GM19463 (cell line): ENCODE measurements around the gene CYLD.
A peak's percentile ranks its signal among the peaks of the same experiment; 100 is the strongest.

Experiments used
- ATAC-seq: cut with Tn5 transposase; IDR thresholded peaks from one replicate; pipeline ENCODE4 v1.9.1; 2021; ENCODE audit warnings: mild to moderate bottlenecking, moderate library complexity; ENCODE audit not compliant: unreplicated experiment

The CYLD gene

GRCh38 chr16:50737420-50737959, 4.4 kb upstream of the CYLD start:
- ATAC-seq = no peak

DNA sequence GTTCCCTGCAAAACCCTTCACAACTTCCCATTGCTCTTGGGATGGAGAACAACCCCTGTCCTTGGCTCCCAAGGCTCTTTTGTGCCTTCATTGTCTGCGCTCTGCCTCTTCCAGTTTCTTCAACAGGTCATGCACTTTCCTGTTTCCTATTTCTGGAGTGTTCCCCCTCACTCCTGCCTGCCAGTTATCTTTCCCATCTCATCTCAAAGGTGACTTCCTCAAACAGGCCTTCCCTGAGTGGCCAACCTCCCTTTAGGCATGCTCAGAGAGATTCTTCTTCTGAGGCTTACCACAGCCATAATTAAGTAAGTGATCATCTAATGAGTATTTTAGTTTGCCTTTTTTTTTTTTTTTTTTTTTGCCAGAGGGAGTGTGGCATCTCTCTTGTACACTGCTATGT, 2.9 kb upstream of the CYLD start:
- ATAC-seq = no peak

DNA sequence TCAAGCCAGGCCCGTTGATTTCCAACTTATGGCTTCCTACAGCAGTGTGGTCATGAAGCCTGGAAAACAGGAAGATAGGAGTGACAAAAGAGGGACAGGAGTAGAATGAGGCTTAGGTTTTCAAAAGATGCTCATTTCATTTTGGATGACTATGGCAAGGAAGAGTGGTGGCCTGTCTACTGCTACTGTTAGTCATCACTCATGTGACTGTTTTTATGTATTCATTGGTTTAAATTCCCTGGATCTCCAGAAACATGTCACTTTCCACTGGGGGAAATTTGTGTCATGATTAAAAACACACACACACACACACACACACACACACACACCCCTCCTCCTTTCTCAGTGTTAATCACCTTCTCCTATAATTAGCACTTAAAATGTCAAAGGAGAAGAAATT, 1.1 kb upstream of the CYLD start:
- no peak for ATAC-seq

GRCh38 chr16:50741225-50741780, 583 bp upstream of the CYLD start:
- ATAC-seq = no peak

DNA sequence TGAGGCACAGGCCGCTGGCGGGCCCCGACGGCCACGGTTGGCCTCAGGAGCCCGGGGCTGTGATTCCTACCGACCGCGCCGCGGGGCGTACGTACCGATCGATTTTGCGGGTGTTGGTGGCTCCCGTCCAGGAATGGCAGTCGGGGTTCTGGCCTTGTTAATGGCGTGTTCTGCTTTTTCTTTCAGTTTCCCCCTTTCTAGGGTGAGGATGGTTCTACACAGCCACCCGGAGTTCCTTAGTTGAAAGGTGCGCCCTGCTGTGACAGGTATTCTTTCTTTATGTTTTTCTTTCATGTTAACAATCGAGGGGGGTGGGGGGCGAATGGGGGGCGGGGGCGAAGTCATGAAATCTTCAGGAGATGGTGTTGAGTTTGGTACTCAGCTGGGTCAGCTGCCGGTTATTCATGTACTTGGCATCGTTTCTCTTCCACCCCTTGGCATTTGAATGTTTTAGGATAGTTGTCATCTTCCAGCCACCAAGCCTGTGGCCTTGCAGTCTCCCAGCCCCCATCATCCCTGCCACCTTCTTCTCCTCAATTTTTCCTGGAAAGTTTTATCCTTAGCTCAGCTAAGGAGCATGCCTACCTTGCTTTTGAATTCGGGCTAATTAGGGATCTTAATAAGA, 802 bp downstream of the CYLD start:
- ATAC-seq = no peak

DNA sequence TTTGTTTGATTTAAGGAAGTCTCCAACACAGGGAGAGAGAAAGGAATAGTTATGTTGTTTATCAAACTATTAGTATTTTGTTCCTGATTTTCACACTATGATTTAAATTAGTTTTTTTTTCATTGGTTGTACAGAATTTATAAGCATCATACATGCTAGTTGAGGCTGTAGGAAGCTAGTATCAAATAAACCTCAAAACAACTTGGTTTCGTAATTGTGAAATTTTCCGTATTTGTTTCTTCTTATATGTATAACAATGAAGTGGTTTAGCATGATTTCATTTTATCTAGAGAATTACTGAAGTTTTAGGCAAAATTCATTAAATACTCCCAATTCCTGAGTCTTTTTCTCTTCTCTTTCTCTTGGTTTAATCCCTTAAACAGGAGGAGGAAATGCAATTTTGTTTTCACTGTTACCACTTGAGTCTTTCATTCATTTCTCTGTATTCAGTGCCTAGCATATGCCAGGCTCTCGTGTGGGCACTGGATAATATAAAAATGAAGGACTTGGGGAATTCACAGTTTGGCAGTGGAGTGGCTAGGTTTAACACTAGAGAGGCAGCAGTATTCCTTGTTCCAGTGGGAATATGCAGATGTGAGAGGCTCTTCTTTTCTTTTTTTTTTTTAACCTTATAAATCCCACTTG, 1.8 kb downstream of the CYLD start:
- ATAC-seq = no peak

DNA sequence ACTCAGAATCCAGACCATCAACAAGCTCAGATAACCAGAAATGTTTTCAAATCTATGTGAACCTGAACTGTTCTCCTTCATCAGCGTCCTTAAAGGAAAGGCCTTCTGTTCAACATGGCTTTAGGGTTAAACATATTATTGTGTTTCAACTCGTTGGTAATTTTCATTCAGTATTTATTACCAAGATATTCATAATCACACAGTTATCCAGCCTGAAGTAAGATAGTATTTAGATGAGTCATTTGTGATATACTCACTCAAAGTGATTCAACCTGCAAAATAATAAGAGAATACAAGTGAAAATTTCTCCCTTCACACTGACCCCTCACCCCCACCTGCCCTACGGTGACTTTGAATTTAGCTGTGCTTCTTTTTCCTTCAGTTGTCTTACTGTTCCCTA, 3.0 kb downstream of the CYLD start:
- ATAC-seq = no peak

GRCh38 chr16:50745940-50746339, 4.1 kb downstream of the CYLD start:
- ATAC-seq = no peak

DNA sequence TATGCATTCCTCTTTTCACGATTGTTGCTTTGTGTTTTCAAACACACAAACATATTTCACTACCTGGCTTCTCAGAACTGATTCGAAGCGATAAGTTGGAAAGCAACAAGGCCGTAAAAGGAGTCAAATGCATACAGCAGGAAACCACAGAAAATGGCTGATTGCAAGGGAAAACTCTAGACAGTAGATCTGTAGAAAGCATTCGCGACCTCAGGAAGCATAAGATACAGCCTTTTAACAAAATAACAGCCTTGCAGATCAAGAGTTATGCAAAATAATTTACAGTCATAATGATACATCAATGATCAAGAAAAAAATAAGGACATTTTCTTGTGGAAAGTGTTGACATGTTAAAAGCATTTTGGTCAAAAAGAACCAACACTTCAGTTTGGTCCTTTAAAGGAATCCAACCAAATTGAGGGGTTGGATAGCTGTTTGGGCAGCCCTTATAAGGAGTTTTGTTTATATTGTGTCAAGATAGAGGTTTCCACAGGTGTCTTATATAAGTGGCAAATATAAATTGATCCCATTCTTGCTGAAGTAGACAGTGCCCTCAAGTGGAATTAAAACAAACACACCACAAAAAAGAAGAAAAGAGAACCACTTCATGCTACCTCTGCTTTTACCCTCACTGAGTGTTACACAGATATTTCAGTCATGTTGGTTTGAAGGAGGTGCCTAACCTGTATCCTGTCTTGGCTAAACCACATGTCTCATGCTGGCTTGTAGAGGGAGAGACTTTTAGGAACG, 5.5 kb downstream of the CYLD start:
- ATAC-seq = peak; percentile 61

DNA sequence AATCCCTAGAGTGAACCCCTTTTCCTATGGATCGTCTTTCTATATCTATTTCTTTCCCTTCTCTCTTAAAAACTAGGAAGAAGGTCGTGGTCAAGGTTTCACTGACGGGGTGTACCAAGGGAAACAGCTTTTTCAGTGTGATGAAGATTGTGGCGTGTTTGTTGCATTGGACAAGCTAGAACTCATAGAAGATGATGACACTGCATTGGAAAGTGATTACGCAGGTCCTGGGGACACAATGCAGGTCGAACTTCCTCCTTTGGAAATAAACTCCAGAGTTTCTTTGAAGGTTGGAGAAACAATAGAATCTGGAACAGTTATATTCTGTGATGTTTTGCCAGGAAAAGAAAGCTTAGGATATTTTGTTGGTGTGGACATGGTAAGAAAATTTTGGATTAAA, 9.6 kb downstream of the CYLD start:
- ATAC-seq = no peak

- ATAC-seq = no peak
Measured at GRCh38 chr16:50752471-50753235, 10.8 kb downstream of the CYLD start.

- no peak for ATAC-seq
Measured at GRCh38 chr16:50756473-50756872, 14.6 kb downstream of the CYLD start.

DNA sequence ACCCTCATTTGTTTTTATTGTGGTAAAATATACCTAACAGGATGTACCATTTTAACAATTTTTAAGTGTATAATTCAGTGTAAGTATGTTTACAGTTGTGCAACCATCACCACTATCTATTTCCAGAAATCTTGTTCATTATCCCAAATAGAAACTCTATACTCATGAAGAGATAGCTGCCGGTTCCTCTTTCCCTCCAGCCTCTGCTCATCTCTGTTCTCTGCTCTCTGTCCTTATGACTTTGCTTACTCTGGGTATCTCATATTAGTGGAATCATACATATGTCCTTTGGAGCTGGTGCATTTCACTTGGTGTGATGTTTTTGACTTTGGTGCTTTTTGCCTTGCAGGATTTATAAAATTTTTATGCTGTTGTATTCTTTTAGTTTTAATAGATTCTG, 19.4 kb downstream of the CYLD start:
- ATAC-seq = no peak

GRCh38 chr16:50762241-50762640, 20.4 kb downstream of the CYLD start:
- no peak for ATAC-seq

DNA sequence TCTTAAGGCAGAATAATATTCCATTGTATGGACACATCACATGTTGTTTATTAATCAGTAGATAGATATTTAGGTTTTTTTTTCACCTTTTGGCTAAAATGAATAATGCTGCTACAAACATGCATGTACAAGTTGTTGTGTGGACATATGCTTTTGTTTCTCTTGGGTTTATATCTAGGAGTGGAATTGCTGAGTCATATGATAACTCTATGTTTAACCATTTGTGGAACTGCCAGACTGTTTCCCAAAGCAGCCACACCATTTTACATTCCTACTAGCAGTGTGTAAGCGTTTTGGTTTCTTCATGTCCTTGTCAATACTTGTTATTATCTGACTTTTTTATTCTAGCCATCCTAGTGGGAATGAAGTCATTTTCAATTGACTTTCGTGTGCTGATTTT, 21.3 kb downstream of the CYLD start:
- ATAC-seq = no peak

DNA sequence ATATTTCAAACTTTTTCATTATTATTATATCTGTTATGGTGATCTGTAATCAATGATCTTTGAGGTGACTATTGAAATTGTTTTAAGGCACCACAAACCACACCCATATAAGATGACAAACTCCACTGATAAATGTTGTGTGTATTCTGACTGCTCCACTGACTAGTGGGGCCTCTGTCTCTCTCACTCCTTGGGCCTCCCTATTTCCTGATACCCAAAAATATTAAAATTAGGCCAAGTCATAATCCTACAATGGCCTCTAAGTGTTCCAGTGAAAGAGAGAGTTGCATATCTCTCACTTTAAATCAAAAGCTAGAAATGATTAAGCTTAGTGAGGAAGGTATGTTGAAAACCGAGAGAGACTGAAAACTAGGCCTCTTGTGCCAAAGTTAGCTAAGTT, 23.4 kb downstream of the CYLD start:
- no peak for ATAC-seq

DNA sequence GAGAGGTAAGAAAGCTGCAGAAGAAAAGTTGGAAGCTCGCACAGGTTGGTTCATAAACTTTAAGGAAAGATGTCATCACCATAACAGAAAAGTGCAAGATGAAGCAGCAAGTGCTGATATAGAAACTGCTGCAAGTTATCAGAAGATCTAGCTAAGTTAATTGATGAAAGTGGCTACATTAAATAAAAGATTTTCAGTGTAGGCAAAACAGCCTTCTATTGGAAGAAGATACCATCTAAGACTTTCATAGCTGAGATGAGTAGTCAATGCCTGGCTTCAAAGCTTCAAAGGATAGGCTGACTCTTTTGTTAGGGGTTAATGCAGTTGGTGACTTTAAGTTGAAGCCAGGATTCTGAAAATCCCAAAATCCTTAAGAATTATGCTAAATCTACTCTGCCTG, 24.0 kb downstream of the CYLD start:
- no peak for ATAC-seq

GRCh38 chr16:50767197-50767596, 25.3 kb downstream of the CYLD start:
- ATAC-seq = no peak

DNA sequence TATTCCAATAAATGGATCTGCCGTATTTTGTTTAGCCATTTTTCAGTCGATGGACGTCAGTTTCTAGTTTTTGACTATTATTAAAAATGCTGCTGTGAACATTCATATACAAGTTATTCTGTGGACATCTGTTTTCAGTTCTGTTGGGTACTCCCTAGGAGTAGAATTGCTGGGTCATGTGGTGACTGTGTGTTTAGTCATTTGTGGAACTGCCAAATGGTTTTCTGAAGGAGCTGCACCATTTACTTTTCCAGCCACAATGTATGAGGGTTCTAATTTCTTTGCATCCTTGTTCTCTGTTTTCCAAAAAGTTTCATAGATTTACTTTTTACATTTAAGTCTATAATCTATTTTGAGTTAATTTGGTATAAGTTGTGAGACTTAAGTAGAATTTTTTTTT, 29.5 kb downstream of the CYLD start:
- no peak for ATAC-seq

GRCh38 chr16:50774405-50774804, 32.5 kb downstream of the CYLD start:
- ATAC-seq = no peak

GRCh38 chr16:50774960-50775359, 33.1 kb downstream of the CYLD start:
- ATAC-seq = no peak
